HEK293T (cell line): Measurements from ENCODE around the gene NFATC1.

Experiments
- FOXK2 ChIP-seq: fragments of 450-650 bp; IDR thresholded peaks from 2 replicates; pipeline ENCODE4 v1.6.1; 2016; ENCODE audit warnings: mild to moderate bottlenecking
- PKNOX1 ChIP-seq: fragments of 450-650 bp; IDR thresholded peaks from 2 replicates; pipeline ENCODE4 v1.6.1; 2016
- SP1 ChIP-seq: fragments of 450-650 bp; IDR thresholded peaks from 2 replicates; pipeline ENCODE4 v1.6.1; 2017
- TARDBP ChIP-seq: fragments of 450-650 bp; IDR thresholded peaks from 2 replicates; pipeline ENCODE4 v1.6.1; 2016

GRCh38 chr18:79418236-79418635 is 22.5 kb downstream of the NFATC1 start:
- TF ChIP-seq TARDBP: no peak
- TF ChIP-seq PKNOX1: no peak
- TF ChIP-seq FOXK2: no peak
- no peak for TF ChIP-seq SP1
